B cell (primary cell): ENCODE data around the gene TACC3.

ENCODE experiments used
- CTCF ChIP-seq: fragments of 200-600 bp; IDR thresholded peaks from one replicate; pipeline ENCODE4 v1.8.0; 2022; ENCODE audit warnings: antibody characterized with exemption, mild to moderate bottlenecking
- EZH2 ChIP-seq: IDR thresholded peaks from 2 replicates; pipeline ENCODE4 v1.6.1; 2012; ENCODE audit warnings: borderline replicate concordance, low read depth, mild to moderate bottlenecking, moderate library complexity, low read length; ENCODE audit not compliant: insufficient read depth, poor library complexity, severe bottlenecking

DNA sequence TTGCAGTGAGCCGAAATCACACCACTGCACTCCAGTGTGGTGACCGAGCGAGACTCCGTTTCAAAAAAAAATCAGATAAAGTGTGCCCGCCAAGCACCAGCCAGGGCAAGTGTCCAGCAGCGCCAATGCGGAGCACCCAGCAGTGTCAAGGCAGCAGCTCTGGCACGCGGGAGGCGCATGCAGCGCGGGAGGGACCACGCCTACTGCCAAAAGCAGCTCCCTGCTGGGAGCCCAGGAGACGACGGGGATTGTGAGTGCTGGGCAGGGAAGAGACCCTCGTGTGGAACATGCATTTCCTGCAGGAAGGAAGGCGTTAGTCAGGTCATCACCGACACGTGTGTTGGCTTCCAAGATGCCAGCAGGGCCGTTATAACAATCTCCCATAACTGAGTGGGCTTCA is 47.6 kb upstream of the TACC3 start:
- TF ChIP-seq CTCF = no peak
- no peak for TF ChIP-seq EZH2
